22Rv1 (cell line): ENCODE data around the gene CALM3.

Source experiments
- CTCF ChIP-seq: fragments of 450-650 bp; IDR thresholded peaks from 2 replicates; pipeline ENCODE4 v1.5.1; 2017; ENCODE audit warnings: mild to moderate bottlenecking
- ZFX ChIP-seq: fragments of 450-650 bp; IDR thresholded peaks from 2 replicates; pipeline ENCODE4 v1.6.1; 2017; ENCODE audit warnings: antibody characterized with exemption, borderline replicate concordance

- TF ChIP-seq CTCF = no peak
- TF ChIP-seq ZFX = no peak
Measured at GRCh38 chr19:46656541-46656940, 55.4 kb downstream of the CALM3 start.
